H9 (cell line): Measurements from ENCODE around the gene SIM1. TPM values are rescaled to one million over a fixed set of nuclear protein-coding genes. Genes with fewer than 3 reads are reported as not detected.

Experiments used
- DNase-seq: peaks from one replicate; pipeline ENCODE4 v3.0.0-alpha.2; 2017
- H2AFZ ChIP-seq: one replicate; pipeline ENCODE4 v1.6.1; 2013; ENCODE audit warnings: mild to moderate bottlenecking, low read length, control low read depth, moderate library complexity
- H2AK5ac ChIP-seq: 2 replicates; pipeline ENCODE4 v1.6.1; 2013; ENCODE audit warnings: low read length, control low read depth, mixed read lengths; ENCODE audit not compliant: insufficient read length
- H2BK120ac ChIP-seq: one replicate; pipeline ENCODE4 v1.6.1; 2013; ENCODE audit warnings: low read depth, mild to moderate bottlenecking, low read length, control low read depth, inconsistent platforms; ENCODE audit not compliant: poor library complexity, severe bottlenecking
- H2BK12ac ChIP-seq: 2 replicates; pipeline ENCODE4 v1.6.1; 2013; ENCODE audit warnings: low read length, control low read depth, mixed read lengths, low read depth; ENCODE audit not compliant: insufficient read length
- H2BK15ac ChIP-seq: 2 replicates; pipeline ENCODE4 v1.6.1; 2013; ENCODE audit warnings: low read depth, low read length, control low read depth
- H2BK20ac ChIP-seq: one replicate; pipeline ENCODE4 v1.6.1; 2013; ENCODE audit warnings: low read depth, mild to moderate bottlenecking, low read length, control low read depth, inconsistent platforms; ENCODE audit not compliant: poor library complexity, severe bottlenecking
- H2BK5ac ChIP-seq: 2 replicates; pipeline ENCODE4 v1.6.1; 2013; ENCODE audit warnings: low read length, control low read depth, mixed read lengths; ENCODE audit not compliant: insufficient read length
- H3K14ac ChIP-seq: 2 replicates; pipeline ENCODE4 v1.6.1; 2013; ENCODE audit warnings: low read length, control low read depth; ENCODE audit not compliant: insufficient read depth
- H3K18ac ChIP-seq: 2 replicates; pipeline ENCODE4 v1.6.1; 2013; ENCODE audit warnings: low read depth, mild to moderate bottlenecking, mixed read lengths, low read length, control low read depth; ENCODE audit not compliant: insufficient read length
- H3K23ac ChIP-seq: 2 replicates; pipeline ENCODE4 v1.6.1; 2013; ENCODE audit warnings: low read length, control low read depth, mixed read lengths, low read depth; ENCODE audit not compliant: insufficient read length
- H3K23me2 ChIP-seq: 2 replicates; pipeline ENCODE4 v1.6.1; 2013; ENCODE audit warnings: low read depth, mild to moderate bottlenecking, mixed read lengths, low read length, control low read depth; ENCODE audit not compliant: insufficient read length, poor library complexity, severe bottlenecking
- H3K27ac ChIP-seq: 2 replicates; pipeline ENCODE4 v1.5.1; 2013; ENCODE audit warnings: low read length, control low read depth, mixed read lengths, low read depth; ENCODE audit not compliant: insufficient read length
- H3K27me3 ChIP-seq: 2 replicates; pipeline ENCODE4 v1.6.1; 2013; ENCODE audit warnings: low read length, control low read depth, inconsistent platforms; ENCODE audit not compliant: insufficient read depth
- H3K4ac ChIP-seq: 2 replicates; pipeline ENCODE4 v1.6.1; 2013; ENCODE audit warnings: low read depth, mild to moderate bottlenecking, control low read depth, inconsistent platforms, low read length, moderate library complexity
- H3K4me1 ChIP-seq: 2 replicates; pipeline ENCODE4 v1.6.1; 2013; ENCODE audit warnings: low read length, control low read depth, inconsistent platforms; ENCODE audit not compliant: insufficient read depth
- H3K4me2 ChIP-seq: 2 replicates; pipeline ENCODE4 v1.6.1; 2013; ENCODE audit warnings: low read length, control low read depth, mixed read lengths; ENCODE audit not compliant: insufficient read length, insufficient read depth
- H3K56ac ChIP-seq: 2 replicates; pipeline ENCODE4 v1.6.1; 2013; ENCODE audit warnings: low read depth, mild to moderate bottlenecking, mixed read lengths, low read length, control low read depth; ENCODE audit not compliant: insufficient read length
- H3K79me1 ChIP-seq: 2 replicates; pipeline ENCODE4 v1.6.1; 2013; ENCODE audit warnings: low read depth, mild to moderate bottlenecking, moderate library complexity, low read length, control low read depth, inconsistent platforms; ENCODE audit not compliant: insufficient read depth, poor library complexity, severe bottlenecking
- H3K79me2 ChIP-seq: 2 replicates; pipeline ENCODE4 v1.6.1; 2013; ENCODE audit warnings: low read length, control low read depth, inconsistent platforms; ENCODE audit not compliant: insufficient read depth
- H3K9ac ChIP-seq: 2 replicates; pipeline ENCODE4 v1.6.1; 2013; ENCODE audit warnings: low read length, control low read depth, mixed read lengths; ENCODE audit not compliant: insufficient read length; ENCODE audit errors: extremely low read depth
- H3K9me3 ChIP-seq: one replicate; pipeline ENCODE4 v1.6.1; 2013; ENCODE audit warnings: low read depth, low read length, inconsistent platforms; ENCODE audit not compliant: control insufficient read depth
- H3T11ph ChIP-seq: one replicate; pipeline ENCODE4 v1.6.1; 2013; ENCODE audit warnings: mild to moderate bottlenecking, low read length, control low read depth, inconsistent platforms
- H4K20me1 ChIP-seq: one replicate; pipeline ENCODE4 v1.6.1; 2013; ENCODE audit not compliant: control insufficient read depth, insufficient read length, insufficient read depth
- H4K5ac ChIP-seq: 2 replicates; pipeline ENCODE4 v1.6.1; 2013; ENCODE audit warnings: low read depth, mild to moderate bottlenecking, mixed read lengths, low read length, control low read depth; ENCODE audit not compliant: insufficient read length
- H4K8ac ChIP-seq: replicated peaks from 2 replicates; pipeline ENCODE4 v1.6.1; 2013; ENCODE audit warnings: low read length, control low read depth, mixed read lengths, low read depth; ENCODE audit not compliant: insufficient read length
- H4K91ac ChIP-seq: 2 replicates; pipeline ENCODE4 v1.6.1; 2013; ENCODE audit warnings: low read depth, mild to moderate bottlenecking, moderate library complexity, mixed read lengths, low read length, control low read depth; ENCODE audit not compliant: insufficient read length
- H3K27ac Mint-ChIP-seq, 3 experiments: 2 replicates in 2 of 3; 3 replicates in 1 of 3; pipeline ENCODE4 v1.8.0; 2020 to 2021; ENCODE audit warnings: mixed read lengths in 3 of 3, mild to moderate bottlenecking in 1 of 3, moderate library complexity in 1 of 3
- H3K27me3 Mint-ChIP-seq: 2 replicates; pipeline ENCODE4 v1.8.0; 2021; ENCODE audit warnings: low read depth, mild to moderate bottlenecking, moderate library complexity, mixed read lengths
- H3K36me3 Mint-ChIP-seq, 3 experiments: 2 replicates in 2 of 3; 3 replicates in 1 of 3; pipeline ENCODE4 v1.8.0; 2020 to 2021; ENCODE audit warnings: low read depth in 3 of 3, mixed read lengths in 3 of 3; ENCODE audit not compliant: insufficient read depth in 1 of 3
- H3K4me1 Mint-ChIP-seq, 2 experiments: 2 replicates each; pipeline ENCODE4 v1.8.0; 2020; ENCODE audit warnings: mixed read lengths in 2 of 2
- H3K4me3 Mint-ChIP-seq, 2 experiments: 2 replicates in 1 of 2; 3 replicates in 1 of 2; pipeline ENCODE4 v1.8.0; 2020 to 2021; ENCODE audit warnings: mild to moderate bottlenecking in 2 of 2, mixed read lengths in 2 of 2, moderate library complexity in 1 of 2
- H3K9me3 Mint-ChIP-seq, 2 experiments: 2 replicates in 1 of 2; 3 replicates in 1 of 2; pipeline ENCODE4 v1.8.0; 2020; ENCODE audit warnings: mild to moderate bottlenecking in 2 of 2, mixed read lengths in 2 of 2, moderate library complexity in 1 of 2
- whole genome bisulfite sequencing: extraction: QIAGEN DNeasy Blood & Tissue Kit; methylation state at CpG from one replicate; pipeline ENCODE4 v1.1.7; 2013; ENCODE audit warnings: missing lambda C conversion rate, low lambda C conversion rate, mixed read lengths; ENCODE audit not compliant: insufficient read length; ENCODE audit errors: extremely low coverage; 5-methylcytosine and 5-hydroxymethylcytosine counted together
- total RNA-seq: library from RNA; stranded (reverse); gene quantifications from 2 replicates; pipeline ENCODE4 v1.2.1, GENCODE V29; 2021
- TF ChIP-seq, protein P1 (sequence below): fragments of 200-600 bp; sonication (generic); conservative IDR thresholded peaks from 3 replicates; pipeline ENCODE4 v1.8.0; 2021; ENCODE audit warnings: antibody characterized with exemption, mild to moderate bottlenecking

SIM1 gene
- total RNA-seq, 1 experiment from 2014 or later, result not detected

DNA sequence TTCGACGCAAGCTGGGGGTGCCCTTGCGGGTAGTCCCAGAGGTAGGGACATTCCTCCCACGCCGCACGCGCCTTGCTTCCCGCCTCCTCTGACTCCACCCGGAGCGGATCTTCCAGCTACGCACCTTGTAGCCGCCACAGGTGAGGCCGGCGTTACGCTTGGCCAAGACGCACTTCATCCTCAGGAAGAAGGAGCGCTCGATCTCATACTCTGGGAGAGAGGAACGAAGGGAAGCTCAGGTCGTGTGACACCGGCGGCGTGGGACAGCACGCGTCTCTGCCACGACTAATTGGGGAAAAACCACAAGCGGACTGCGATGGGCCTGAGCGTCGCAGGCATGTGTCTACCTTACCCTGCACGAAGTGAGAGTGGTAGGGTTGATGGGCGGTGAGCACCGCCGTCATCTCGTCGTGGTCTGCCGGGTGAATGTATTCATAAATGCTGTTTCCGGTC, 15.5 kb downstream of the SIM1 start:
- Histone ChIP-seq H2BK120ac (no peak overlapping the region), H3K27ac (no peak overlapping the region), H2AK5ac (no peak overlapping the region), H2AFZ (no peak overlapping the region), H3K18ac (no peak overlapping the region), H4K20me1 (no peaks in the 10 kb centered on the region), H2BK20ac (no peak overlapping the region), H2BK15ac (no peak overlapping the region), H4K91ac (no peak overlapping the region), H4K8ac (no peak overlapping the region), H3K23me2 (peaks cover 6% of the 10 kb centered on the region), H3K9ac (no peak overlapping the region), H3K9me3 (no peaks in the 10 kb centered on the region), H3K79me2 (no peaks in the 10 kb centered on the region), H3K14ac (no peak overlapping the region; the same call in 1 of the 2 replicates), H2BK12ac (no peak overlapping the region), H3K4me1 (no peaks in the 10 kb centered on the region), H3K79me1 (no peaks in the 10 kb centered on the region), H3T11ph (no peak overlapping the region), H3K56ac (no peak overlapping the region), H4K5ac (no peak overlapping the region), H2BK5ac (no peak overlapping the region), H3K4me2 (no peak overlapping the region), H3K23ac (no peak overlapping the region), H3K4ac (no peak overlapping the region), H3K27me3 (peaks cover 85% of the 10 kb centered on the region)
- H3K4me1 Mint-ChIP-seq, result peaks cover 15 to 34% of the 10 kb centered on the region in 2 experiments
- H3K4me3 Mint-ChIP-seq, result peak overlapping the region in 1 of 2 experiments; percentile 50; a peak in 3 of 5 replicates
- peak; percentile 32 for DNase-seq
- TF ChIP-seq, protein P1, sequence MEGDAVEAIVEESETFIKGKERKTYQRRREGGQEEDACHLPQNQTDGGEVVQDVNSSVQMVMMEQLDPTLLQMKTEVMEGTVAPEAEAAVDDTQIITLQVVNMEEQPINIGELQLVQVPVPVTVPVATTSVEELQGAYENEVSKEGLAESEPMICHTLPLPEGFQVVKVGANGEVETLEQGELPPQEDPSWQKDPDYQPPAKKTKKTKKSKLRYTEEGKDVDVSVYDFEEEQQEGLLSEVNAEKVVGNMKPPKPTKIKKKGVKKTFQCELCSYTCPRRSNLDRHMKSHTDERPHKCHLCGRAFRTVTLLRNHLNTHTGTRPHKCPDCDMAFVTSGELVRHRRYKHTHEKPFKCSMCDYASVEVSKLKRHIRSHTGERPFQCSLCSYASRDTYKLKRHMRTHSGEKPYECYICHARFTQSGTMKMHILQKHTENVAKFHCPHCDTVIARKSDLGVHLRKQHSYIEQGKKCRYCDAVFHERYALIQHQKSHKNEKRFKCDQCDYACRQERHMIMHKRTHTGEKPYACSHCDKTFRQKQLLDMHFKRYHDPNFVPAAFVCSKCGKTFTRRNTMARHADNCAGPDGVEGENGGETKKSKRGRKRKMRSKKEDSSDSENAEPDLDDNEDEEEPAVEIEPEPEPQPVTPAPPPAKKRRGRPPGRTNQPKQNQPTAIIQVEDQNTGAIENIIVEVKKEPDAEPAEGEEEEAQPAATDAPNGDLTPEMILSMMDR, result no peak
- no peaks in the 10 kb centered on the region; the same call in 1 of the 2 replicates for H3K27me3 Mint-ChIP-seq
- H3K27ac Mint-ChIP-seq, result no peak overlapping the region
- no CpG with 5 or more reads among the region's 38 CpGs for WGBS
- H3K9me3 Mint-ChIP-seq, result no peaks in the 10 kb centered on the region
- H3K36me3 Mint-ChIP-seq, result no peaks in the 10 kb centered on the region
